ENCODE data around the gene MLLT3.

Gene MLLT3

DNA sequence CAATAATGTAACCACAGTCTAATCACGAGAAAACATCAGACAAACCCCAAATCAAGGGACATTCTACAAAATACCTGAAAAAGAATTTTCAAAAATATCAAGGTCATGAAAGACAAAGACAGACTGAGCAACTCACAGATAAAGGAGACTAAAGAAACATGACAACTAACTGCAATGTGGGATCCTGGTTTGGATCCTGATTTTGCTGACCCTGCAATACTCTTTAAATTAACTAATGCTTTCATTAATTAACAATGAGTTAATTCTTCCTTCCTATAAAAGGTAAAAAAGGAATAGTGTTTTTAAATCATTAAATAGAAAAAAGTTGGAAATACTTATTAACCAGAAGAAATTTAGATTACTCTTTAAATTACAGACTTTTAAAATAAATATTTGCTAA, 103.6 kb downstream of the MLLT3 start:
- Histone ChIP-seq H3K27me3 (ENCODE audit: control insufficient read depth, insufficient read depth, low read length) (no peaks in the 10 kb centered on the region), H3K4me1 (ENCODE audit: control insufficient read depth, insufficient read depth, low read length) (no peaks in the 10 kb centered on the region), H3K36me3 (ENCODE audit: control insufficient read depth, insufficient read depth, low read length) (no peaks in the 10 kb centered on the region), H3K27ac (ENCODE audit: low read length) (no peak overlapping the region), H3K4me3 (ENCODE audit: low read length) (no peak overlapping the region), H3K9me3 (ENCODE audit: control insufficient read depth, insufficient read depth, low read length) (no peaks in the 10 kb centered on the region)
- no peak for DNase-seq (ENCODE audit: low read depth, low spot score)
- WGBS (ENCODE audit: insufficient coverage, insufficient read length): no CpG with 5 or more reads among the region's 1 CpG

DNA sequence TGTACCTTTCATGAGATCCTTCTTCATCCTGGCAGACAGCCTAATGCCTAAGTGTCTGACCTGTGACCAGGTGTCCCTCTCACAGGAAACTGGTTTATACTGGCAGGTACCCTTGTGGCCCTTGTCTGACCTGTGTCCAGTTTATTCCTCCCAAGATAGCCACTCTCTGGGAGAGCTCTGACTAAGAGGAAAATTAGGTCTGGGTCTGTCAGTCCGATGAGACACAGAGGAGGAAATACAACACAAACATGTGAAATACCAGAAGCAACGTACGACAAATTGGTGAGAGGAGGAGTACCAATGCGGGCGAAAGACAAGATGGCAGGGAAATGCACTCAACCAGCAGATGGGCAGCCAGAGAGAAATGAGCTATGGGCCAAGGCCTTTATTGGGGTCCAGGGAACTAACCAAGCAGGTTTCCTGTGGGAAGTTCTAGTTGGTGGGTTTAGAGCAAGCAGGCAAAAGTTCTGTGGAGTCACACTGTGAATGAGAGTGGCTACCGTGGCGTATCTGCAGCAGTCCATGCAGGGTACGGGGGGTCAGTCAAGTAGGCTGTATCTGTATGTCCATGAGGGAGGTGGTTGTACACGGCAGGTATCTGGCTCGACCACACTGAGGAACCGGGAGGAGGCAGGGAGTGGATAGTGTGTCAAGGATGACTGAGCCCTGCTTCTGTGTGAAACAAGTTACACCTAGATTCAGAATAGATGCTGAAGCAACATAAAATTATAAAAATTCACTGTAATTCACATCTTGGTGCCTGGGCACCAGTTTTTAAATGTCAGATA, 109.0 kb downstream of the MLLT3 start:
- Histone ChIP-seq H3K27me3 (ENCODE audit: control insufficient read depth, insufficient read depth, low read length) (no peaks in the 10 kb centered on the region), H3K4me3 (ENCODE audit: low read length) (no peak overlapping the region), H3K36me3 (ENCODE audit: control insufficient read depth, insufficient read depth, low read length) (no peaks in the 10 kb centered on the region), H3K27ac (ENCODE audit: low read length) (no peak overlapping the region), H3K9me3 (ENCODE audit: control insufficient read depth, insufficient read depth, low read length) (no peaks in the 10 kb centered on the region), H3K4me1 (ENCODE audit: control insufficient read depth, insufficient read depth, low read length) (no peaks in the 10 kb centered on the region)
- no peak for DNase-seq (ENCODE audit: low read depth, low spot score)
- WGBS (ENCODE audit: insufficient coverage, insufficient read length): no CpG with 5 or more reads among the region's 11 CpGs

DNA sequence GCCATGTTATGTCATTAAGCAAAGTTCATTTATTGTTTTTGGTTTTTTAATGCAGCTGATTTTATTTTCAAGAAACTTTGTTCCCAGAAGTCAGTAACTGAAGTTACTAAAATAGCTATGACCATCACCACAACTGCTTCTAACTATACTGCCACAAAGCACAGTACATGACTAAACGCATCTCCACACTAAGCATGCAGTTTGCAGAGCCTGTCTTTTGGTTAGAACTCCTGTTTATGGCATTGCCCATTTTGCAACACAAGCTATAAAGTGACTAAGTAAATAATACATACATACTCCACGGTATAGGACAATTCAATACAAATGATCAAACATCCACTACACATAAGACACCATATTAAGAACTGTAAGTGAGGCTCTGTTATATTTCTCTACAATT, 109.7 kb downstream of the MLLT3 start:
- Histone ChIP-seq H3K27ac (ENCODE audit: low read length) (no peak overlapping the region), H3K36me3 (ENCODE audit: control insufficient read depth, insufficient read depth, low read length) (no peaks in the 10 kb centered on the region), H3K9me3 (ENCODE audit: control insufficient read depth, insufficient read depth, low read length) (no peaks in the 10 kb centered on the region), H3K4me3 (ENCODE audit: low read length) (no peak overlapping the region), H3K4me1 (ENCODE audit: control insufficient read depth, insufficient read depth, low read length) (no peaks in the 10 kb centered on the region), H3K27me3 (ENCODE audit: control insufficient read depth, insufficient read depth, low read length) (no peaks in the 10 kb centered on the region)
- no peak for DNase-seq (ENCODE audit: low read depth, low spot score)
- no CpG with 5 or more reads among the region's 2 CpGs for WGBS (ENCODE audit: insufficient coverage, insufficient read length)

DNA sequence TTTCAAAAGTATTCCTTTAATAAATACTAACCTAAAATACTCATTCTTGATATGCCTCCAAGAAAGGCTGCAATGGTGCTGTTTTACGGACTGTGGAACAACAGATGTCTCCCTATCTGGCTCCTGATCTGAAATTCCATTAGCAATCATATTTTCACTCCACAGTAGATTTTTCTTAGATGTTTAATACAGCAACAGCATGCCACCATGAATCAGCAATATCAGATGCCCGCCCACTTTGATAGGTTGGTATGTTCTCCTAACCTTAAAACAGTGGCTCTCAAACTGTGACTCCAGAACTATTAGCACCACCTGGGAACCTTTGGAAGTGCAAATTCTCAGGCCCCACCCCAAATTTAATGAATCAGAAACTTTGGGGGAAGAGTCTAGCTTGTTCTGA, 110.2 kb downstream of the MLLT3 start:
- no peak overlapping the region for H3K27ac ChIP-seq (ENCODE audit: low read length)
- H3K4me1 ChIP-seq (ENCODE audit: control insufficient read depth, insufficient read depth, low read length): no peaks in the 10 kb centered on the region
- H3K36me3 ChIP-seq (ENCODE audit: control insufficient read depth, insufficient read depth, low read length): no peaks in the 10 kb centered on the region
- no peak overlapping the region for H3K4me3 ChIP-seq (ENCODE audit: low read length)
- H3K27me3 ChIP-seq (ENCODE audit: control insufficient read depth, insufficient read depth, low read length): no peaks in the 10 kb centered on the region
- no peaks in the 10 kb centered on the region for H3K9me3 ChIP-seq (ENCODE audit: control insufficient read depth, insufficient read depth, low read length)
- no CpG with 5 or more reads among the region's 2 CpGs for WGBS (ENCODE audit: insufficient coverage, insufficient read length)
- DNase-seq (ENCODE audit: low read depth, low spot score): no peak

DNA sequence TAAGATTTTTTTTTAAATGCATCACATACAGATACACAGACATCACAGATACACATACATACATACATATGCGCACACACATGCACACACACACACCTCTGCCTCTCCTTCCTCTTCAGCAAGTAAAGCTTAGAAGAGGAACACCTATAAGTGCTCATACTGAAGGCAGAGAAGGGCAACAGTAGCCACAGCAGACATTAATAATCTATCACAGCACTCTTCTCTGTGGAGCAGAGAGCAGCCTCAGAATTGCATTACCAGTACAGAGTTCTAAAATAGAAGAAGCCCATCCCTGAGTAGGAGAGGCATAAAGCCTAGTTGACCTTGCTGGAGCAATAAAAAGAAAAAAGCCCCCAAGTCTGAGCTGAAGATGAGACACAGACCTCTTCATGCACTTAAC, 110.6 kb downstream of the MLLT3 start:
- WGBS (ENCODE audit: insufficient coverage, insufficient read length): no CpG with 5 or more reads among the region's 1 CpG
- no peak overlapping the region for H3K4me3 ChIP-seq (ENCODE audit: low read length)

DNA sequence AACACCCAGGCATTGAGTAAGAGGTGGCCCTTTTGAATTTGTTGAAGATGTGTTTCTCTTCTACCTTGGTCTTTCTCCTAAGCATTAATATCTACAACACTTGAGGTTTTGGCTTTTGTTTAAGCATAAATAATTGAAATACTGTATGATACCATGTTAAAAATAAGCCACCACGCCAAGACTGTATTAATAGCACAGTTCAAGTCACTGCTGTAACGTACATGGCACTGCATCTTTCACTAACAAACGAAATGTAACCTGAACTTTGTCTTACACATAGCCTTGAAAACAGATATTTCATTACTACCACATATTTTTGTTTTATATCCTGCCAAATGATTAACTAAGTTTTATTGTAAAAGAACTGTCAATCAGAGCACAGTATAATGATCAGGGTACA, 112.8 kb downstream of the MLLT3 start:
- no CpG with 5 or more reads among the region's 3 CpGs for WGBS (ENCODE audit: insufficient coverage, insufficient read length)
- Histone ChIP-seq H3K4me1 (ENCODE audit: control insufficient read depth, insufficient read depth, low read length) (no peaks in the 10 kb centered on the region), H3K4me3 (ENCODE audit: low read length) (no peak overlapping the region), H3K36me3 (ENCODE audit: control insufficient read depth, insufficient read depth, low read length) (no peaks in the 10 kb centered on the region), H3K9me3 (ENCODE audit: control insufficient read depth, insufficient read depth, low read length) (no peaks in the 10 kb centered on the region), H3K27ac (ENCODE audit: low read length) (no peak overlapping the region), H3K27me3 (ENCODE audit: control insufficient read depth, insufficient read depth, low read length) (no peaks in the 10 kb centered on the region)
- no peak for DNase-seq (ENCODE audit: low read depth, low spot score)

More for the DNA sequence above, 110.6 kb downstream of the MLLT3 start:
- Histone ChIP-seq H3K9me3 (ENCODE audit: control insufficient read depth, insufficient read depth, low read length) (no peaks in the 10 kb centered on the region), H3K27ac (ENCODE audit: low read length) (no peak overlapping the region), H3K36me3 (ENCODE audit: control insufficient read depth, insufficient read depth, low read length) (no peaks in the 10 kb centered on the region), H3K4me1 (ENCODE audit: control insufficient read depth, insufficient read depth, low read length) (no peaks in the 10 kb centered on the region), H3K27me3 (ENCODE audit: control insufficient read depth, insufficient read depth, low read length) (no peaks in the 10 kb centered on the region)
- no peak for DNase-seq (ENCODE audit: low read depth, low spot score)

DNA sequence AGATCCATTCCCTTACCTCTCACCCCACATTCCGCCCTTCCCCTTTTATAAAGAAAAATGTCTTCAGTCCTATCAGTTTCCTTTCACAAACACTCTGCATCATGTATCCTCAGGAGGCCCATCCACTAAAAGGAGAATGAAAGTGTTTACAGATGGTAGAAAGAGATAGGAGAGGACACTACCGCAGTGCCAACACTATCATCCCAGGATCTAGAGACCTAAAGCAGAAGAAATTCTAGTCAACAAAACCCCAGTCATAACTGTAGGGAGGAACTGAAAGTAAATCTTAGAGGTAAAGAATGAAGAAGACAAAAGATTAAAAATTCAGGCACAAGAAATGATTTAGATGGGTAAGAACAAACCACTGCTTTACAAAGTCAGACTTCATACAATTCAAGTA, 114.1 kb downstream of the MLLT3 start:
- Histone ChIP-seq H3K36me3 (ENCODE audit: control insufficient read depth, insufficient read depth, low read length) (no peaks in the 10 kb centered on the region), H3K27me3 (ENCODE audit: control insufficient read depth, insufficient read depth, low read length) (no peaks in the 10 kb centered on the region), H3K4me1 (ENCODE audit: control insufficient read depth, insufficient read depth, low read length) (no peaks in the 10 kb centered on the region), H3K4me3 (ENCODE audit: low read length) (no peak overlapping the region), H3K9me3 (ENCODE audit: control insufficient read depth, insufficient read depth, low read length) (no peaks in the 10 kb centered on the region), H3K27ac (ENCODE audit: low read length) (no peak overlapping the region)
- no peak for DNase-seq (ENCODE audit: low read depth, low spot score)
- 100% methylated on average over 1 of the region's 2 CpGs for WGBS (ENCODE audit: insufficient coverage, insufficient read length)

DNA sequence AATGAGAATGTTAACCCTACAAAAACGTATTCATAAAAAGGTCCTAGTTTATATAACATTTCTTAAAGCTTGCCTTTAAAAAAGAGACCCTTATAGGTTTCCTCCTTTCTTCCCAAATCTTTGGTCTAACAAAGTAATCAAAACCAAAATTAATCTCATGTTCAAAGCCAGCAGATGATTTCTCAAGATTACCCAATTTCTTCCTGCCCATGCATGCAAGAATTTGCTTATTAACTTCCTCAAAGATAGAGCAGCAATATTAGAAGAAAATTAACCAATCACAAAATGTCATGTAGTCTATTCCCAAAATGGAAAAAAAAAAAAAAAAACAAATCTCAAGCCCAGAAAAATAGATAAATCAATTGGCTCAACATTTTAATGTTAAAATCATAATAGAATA, 114.9 kb downstream of the MLLT3 start:
- WGBS (ENCODE audit: insufficient coverage, insufficient read length): no CpG with 5 or more reads among the region's 1 CpG
- H3K27me3 ChIP-seq (ENCODE audit: control insufficient read depth, insufficient read depth, low read length): no peaks in the 10 kb centered on the region

DNA sequence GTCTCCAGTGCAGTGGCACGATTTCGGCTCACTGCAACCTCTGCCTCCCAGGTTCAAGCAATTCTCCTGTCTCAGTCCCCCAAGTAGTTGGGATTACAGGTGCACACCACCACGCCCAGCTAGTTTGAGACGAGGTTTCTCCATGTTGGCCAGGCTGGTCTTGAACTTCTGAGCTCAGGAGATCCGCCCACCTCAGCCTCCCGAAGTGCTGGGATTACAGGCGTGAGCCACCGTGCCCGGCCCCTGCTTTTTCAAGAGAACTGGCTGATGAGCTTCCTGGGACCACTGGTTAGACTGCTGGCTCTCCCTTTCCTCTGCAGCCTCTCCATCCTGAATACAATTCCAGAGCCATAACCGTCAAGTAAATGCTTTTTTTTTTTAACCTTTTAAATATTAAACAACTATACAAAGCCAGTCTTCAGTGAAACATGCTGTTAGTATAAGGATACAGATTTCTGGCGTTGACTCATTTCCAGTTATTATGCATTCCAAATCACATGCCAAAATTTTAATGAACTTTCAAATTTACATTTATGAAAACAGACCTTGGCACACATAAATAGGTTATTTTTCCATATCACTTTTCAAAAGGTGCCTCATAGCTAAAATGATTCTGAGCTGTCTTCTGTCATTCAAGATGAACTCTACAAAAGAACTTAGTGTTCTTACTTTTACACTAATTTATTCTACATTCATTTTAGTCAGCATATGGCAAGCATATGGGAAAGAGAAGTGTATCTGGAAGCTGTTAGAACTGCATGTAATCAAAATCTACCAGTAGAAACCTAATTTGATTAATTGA, 116.0 kb downstream of the MLLT3 start:
- no peak overlapping the region for H3K4me3 ChIP-seq (ENCODE audit: low read length)
- H3K9me3 ChIP-seq (ENCODE audit: control insufficient read depth, insufficient read depth, low read length): no peaks in the 10 kb centered on the region
- H3K27me3 ChIP-seq (ENCODE audit: control insufficient read depth, insufficient read depth, low read length): no peaks in the 10 kb centered on the region
- H3K36me3 ChIP-seq (ENCODE audit: control insufficient read depth, insufficient read depth, low read length): no peaks in the 10 kb centered on the region
- no peak for DNase-seq (ENCODE audit: low read depth, low spot score)
- no peaks in the 10 kb centered on the region for H3K4me1 ChIP-seq (ENCODE audit: control insufficient read depth, insufficient read depth, low read length)
- 100% methylated on average over 1 of the region's 11 CpGs for WGBS (ENCODE audit: insufficient coverage, insufficient read length)
- H3K27ac ChIP-seq (ENCODE audit: low read length): no peak overlapping the region

More for the DNA sequence above, 114.9 kb downstream of the MLLT3 start:
- Histone ChIP-seq H3K36me3 (ENCODE audit: control insufficient read depth, insufficient read depth, low read length) (no peaks in the 10 kb centered on the region), H3K4me3 (ENCODE audit: low read length) (no peak overlapping the region), H3K9me3 (ENCODE audit: control insufficient read depth, insufficient read depth, low read length) (no peaks in the 10 kb centered on the region), H3K4me1 (ENCODE audit: control insufficient read depth, insufficient read depth, low read length) (no peaks in the 10 kb centered on the region), H3K27ac (ENCODE audit: low read length) (no peak overlapping the region)
- no peak for DNase-seq (ENCODE audit: low read depth, low spot score)

DNA sequence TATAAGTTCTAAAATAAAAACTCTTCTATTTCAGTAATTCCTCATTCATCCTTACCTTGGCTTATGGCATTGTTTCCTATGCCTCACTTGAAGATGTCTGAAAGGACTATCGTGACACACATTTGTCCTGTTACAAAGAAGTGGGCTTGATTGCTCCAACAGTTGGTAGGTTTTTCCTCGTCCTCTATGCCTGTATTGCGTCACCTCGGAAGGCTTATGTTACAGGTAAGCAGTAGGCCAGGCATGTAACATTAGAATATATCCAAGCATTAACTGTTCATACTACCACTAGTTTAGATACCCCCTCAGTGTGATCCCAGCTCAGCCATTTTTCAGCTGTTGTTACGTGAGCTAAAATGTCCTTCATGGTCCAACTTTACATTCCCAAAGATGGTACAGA, 116.7 kb downstream of the MLLT3 start:
- Histone ChIP-seq H3K36me3 (ENCODE audit: control insufficient read depth, insufficient read depth, low read length) (no peaks in the 10 kb centered on the region), H3K9me3 (ENCODE audit: control insufficient read depth, insufficient read depth, low read length) (no peaks in the 10 kb centered on the region), H3K4me1 (ENCODE audit: control insufficient read depth, insufficient read depth, low read length) (no peaks in the 10 kb centered on the region), H3K27me3 (ENCODE audit: control insufficient read depth, insufficient read depth, low read length) (no peaks in the 10 kb centered on the region), H3K4me3 (ENCODE audit: low read length) (no peak overlapping the region), H3K27ac (ENCODE audit: low read length) (no peak overlapping the region)
- DNase-seq (ENCODE audit: low read depth, low spot score): no peak
- WGBS (ENCODE audit: insufficient coverage, insufficient read length): no CpG with 5 or more reads among the region's 5 CpGs

Measured in iPS DF 6.9 (cell line).